Motor neuron (in vitro differentiated cells): ENCODE results near the gene TIMP2. TPM values are rescaled to one million over a fixed set of nuclear protein-coding genes. Genes with fewer than 3 reads are reported as not detected.
A peak's percentile ranks its signal among the peaks of the same experiment; 100 is the strongest.

Source experiments
- ATAC-seq, 8 experiments: fragments of 200-7000 bp; cut with Tn5 transposase; replicated peaks in 6 of 8; 2 replicates each; pipeline ENCODE4 v1.8.0; 2021; ENCODE audit warnings: mild to moderate bottlenecking in 8 of 8, moderate library complexity in 8 of 8
- H3K27ac ChIP-seq, 2 donors: fragments of 250-450 bp; sonication (Bioruptor Pico); 2 replicates each; pipeline ENCODE4 v1.9.0; 2021; ENCODE audit warnings: antibody characterized with exemption in 2 of 2, mild to moderate bottlenecking in 2 of 2, moderate library complexity in 1 of 2
- H3K4me1 ChIP-seq, 2 donors: fragments of 250-450 bp; sonication (Bioruptor Pico); replicated peaks in 1 of 2; 2 replicates each; pipeline ENCODE4 v1.6.1; 2021; ENCODE audit warnings: antibody characterized with exemption in 2 of 2, mild to moderate bottlenecking in 2 of 2, moderate library complexity in 1 of 2
- H3K4me3 ChIP-seq, 5 donors: fragments of 250-450 bp; sonication (Bioruptor Pico); 2 replicates each; pipeline ENCODE4 v1.9.0; 2021; ENCODE audit warnings: antibody characterized with exemption in 5 of 5, mild to moderate bottlenecking in 5 of 5, moderate library complexity in 4 of 5
- WGBS, 10 experiments: fragments of 450-650 bp; shearing (Covaris generic); methylation state at CpG; one replicate each; pipeline ENCODE4 v1.0.0; 2022; 5-methylcytosine and 5-hydroxymethylcytosine counted together
- in situ Hi-C, 9 experiments: fragments of 400-800 bp; cut with MboI; loops; one replicate each; pipeline ENCODE4 v1.15.0; 2021; ENCODE audit warnings: low sequenced_read_pairs in 9 of 9, low pct_unique_long_range_greater_than_20kb in 2 of 9; ENCODE audit not compliant: unreplicated experiment in 9 of 9
- total RNA-seq, 8 experiments: library from RNA; unstranded; fragments of 300-600 nt; gene quantifications; 2 replicates each; pipeline versions ENCODE4 v1.2.3 to v1.2.4, GENCODE V29; 2022

Gene TIMP2
- total RNA-seq, 8 experiments from 2014 or later: 18.8 to 246 (median 38.7) TPM

DNA sequence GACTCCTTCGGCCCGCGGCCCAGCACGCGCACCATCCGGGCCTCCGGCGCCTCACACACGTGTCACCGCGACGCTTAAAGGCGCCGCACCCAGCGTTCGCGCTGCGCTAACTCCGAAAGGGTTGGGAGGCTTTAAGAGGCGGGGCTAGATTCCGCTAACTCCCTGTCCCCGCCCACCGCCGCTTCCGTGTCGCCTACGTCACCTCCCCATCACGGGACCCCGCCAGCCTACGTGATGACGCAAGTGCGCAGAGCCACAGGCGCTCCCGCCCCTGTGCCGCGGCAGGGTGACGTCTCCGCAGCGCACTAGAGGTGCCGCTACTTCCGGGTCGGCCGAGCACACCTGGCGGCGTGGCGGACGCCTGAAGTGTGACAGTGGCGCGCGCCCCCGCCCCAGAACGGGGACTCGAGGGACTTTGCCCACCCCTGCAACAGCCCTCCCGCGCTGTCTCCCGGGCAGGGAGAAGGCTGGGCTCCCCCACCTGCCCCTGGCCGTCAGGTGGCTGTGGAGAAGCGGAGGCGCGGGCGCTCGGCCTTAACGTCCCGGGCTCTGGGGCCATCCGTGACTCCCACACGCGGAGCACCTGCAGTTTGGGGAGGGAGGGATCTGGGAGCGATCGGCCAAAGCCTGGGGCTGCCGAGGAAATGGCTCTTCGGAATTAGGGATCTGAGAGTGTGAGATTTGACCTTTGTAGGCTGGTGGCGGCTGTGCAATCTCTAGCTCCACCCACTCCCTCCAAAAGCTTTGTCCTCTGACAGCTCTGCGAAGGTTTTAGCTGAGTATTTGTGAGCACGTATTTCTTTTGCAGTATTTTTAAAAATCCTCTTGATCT is 84.2 kb downstream of the TIMP2 start, which contains the start of gene USP36:
Gene USP36, minus strand, starts transcription at position 35 of the 832 bp plus-strand sequence. CDS start 4,451 bp downstream, outside the sequence.
- Histone ChIP-seq H3K4me1 (peaks cover 5 to 17% of the 10 kb centered on the region in 2 donors), H3K4me3 (peak within 1 kb of the TSS; percentile 80 to 97 (median 81)), H3K27ac (peak within 1 kb of the TSS; percentile 97 to 98)
- in situ Hi-C loops: no loop called here
- WGBS, 10 experiments: 0 to 11% (median 0%) methylated on average over 1 to 6 of the region's 74 CpGs; no CpG with 5 or more reads in 2 of the 10 experiments
- peak; percentile 81 to 91 (median 88) for ATAC-seq

DNA sequence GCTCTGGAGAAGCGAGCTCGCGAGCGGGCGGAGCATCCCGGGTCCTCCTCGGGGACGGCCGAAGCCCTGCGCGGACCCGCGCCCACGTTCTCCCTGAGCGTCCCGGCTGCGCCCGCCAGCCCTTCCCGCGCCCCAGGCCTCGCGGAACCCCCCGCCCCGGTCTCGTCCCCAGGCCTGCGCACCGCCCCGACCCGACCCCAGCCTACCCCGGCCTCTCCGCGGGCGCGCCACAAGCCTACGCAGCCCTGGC is 84.7 kb downstream of the TIMP2 start:
- no CpG with 5 or more reads among the region's 35 CpGs for WGBS, 10 experiments
- in situ Hi-C loops: no loop called here
- peak in 1 of 8 experiments; percentile 39 for ATAC-seq
- Histone ChIP-seq H3K27ac (peak overlapping the region; percentile 90 to 97), H3K4me1 (peaks cover 5 to 17% of the 10 kb centered on the region in 2 donors), H3K4me3 (peak overlapping the region; percentile 80 to 97 (median 81))

DNA sequence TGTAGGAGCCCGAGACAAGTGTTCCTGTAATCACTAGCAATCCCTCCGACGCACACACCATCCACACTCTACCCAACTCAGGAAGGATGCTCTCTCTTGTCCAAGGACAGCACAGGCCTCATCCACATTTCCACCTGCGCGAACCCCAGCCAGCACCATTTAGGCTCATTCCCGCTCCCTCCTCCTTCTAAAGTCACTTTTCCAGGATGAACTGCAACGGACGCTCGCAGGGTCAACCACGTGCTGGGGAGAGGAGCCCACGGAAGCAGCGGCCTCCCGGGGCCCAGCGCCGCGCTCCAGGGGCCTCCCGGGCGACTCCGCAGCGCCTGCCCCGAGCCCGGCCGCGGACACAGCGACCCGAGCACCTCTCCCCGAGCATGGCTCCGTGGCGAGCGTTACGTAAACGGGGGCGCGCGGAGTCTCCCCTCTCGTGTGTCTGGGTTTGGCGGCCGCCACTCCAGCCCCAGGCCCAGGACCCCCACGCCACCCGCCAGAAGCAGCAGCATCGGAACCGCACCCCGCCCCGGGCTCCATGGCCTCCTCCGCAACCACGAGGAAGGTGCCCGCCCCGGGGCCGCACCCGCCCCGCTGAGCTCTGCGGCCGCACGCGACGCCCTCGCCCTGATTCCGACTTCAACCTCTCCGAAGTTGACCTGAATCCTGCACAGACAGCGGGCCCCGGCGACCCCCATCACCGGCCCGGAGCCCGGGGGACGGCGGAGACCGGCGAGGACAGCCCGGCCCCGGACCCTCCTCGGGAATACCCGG is 85.2 kb downstream of the TIMP2 start:
- Histone ChIP-seq H3K27ac (peak overlapping the region; percentile 90 to 97), H3K4me1 (peaks cover 5 to 17% of the 10 kb centered on the region in 2 donors), H3K4me3 (peak overlapping the region; percentile 80 to 97 (median 81))
- WGBS, 10 experiments: 0 to 2% (median 1%) methylated on average over 4 to 10 of the region's 73 CpGs; no CpG with 5 or more reads in 5 of the 10 experiments
- in situ Hi-C loops: no loop called here
- peak in 4 of 8 experiments; percentile 2 to 45 (median 36) for ATAC-seq

DNA sequence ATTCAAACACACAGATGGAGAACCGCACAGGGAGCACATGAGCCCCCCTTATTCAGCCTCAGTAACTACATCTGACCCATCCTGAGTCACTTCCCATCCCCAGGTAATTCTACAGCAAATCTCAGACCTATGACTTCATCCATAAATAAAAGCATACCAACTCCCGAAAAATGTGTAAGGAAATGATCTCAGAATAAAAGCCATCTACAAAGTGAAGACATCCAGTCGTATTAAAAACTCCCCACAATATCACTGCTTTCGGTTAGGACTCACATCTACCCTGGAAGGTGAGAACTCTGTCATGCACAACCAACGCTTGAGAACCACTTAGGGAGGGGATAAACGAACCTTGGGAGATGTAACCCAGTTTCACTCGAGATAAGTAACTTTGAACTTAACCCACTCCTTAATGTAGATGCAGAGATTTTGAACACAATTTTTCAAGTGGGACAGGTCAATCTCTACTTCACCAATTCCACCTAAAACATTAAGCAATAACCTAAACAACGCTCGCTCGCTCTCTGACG is 85.9 kb downstream of the TIMP2 start:
- in situ Hi-C loops: no loop called here
- ATAC-seq: no peak
- 0 to 30% (median 13%) methylated on average over 2 to 7 of the region's 11 CpGs; no CpG with 5 or more reads in 1 of the 10 experiments for WGBS, 10 experiments
- H3K4me1 ChIP-seq: peaks cover 5 to 17% of the 10 kb centered on the region in 2 donors
- no peak overlapping the region for H3K27ac ChIP-seq
- H3K4me3 ChIP-seq: peak overlapping the region; percentile 80 to 97 (median 81)

DNA sequence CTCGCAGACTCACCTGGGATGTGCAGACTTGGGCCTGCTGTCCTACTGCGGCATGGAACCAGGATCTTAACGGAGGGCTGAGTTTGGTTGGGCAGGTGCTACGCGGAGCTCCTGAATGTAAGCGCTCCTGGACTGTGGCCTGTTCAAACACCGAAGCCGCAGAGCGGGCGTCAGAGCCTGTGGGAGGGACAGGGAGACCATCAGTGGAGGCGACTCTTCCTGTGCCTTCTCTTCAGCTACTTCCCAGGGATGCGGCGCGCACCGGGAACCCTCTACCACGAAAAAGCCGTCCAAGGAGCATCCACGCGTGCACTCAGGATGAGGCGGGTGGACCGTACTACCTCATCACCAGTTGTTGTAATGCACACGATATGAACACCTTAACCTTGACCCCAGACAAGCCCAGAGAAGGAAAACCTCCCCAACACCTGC is 86.6 kb downstream of the TIMP2 start:
- Histone ChIP-seq H3K4me1 (peaks cover 5 to 17% of the 10 kb centered on the region in 2 donors), H3K27ac (no peak overlapping the region), H3K4me3 (peak overlapping the region in 2 of 5 donors; percentile 80 to 97)
- 64 to 100% (median 91%) methylated on average over 3 to 21 of the region's 22 CpGs; no CpG with 5 or more reads in 2 of the 10 experiments for WGBS, 10 experiments
- no peak for ATAC-seq
- in situ Hi-C loops: no loop called here

DNA sequence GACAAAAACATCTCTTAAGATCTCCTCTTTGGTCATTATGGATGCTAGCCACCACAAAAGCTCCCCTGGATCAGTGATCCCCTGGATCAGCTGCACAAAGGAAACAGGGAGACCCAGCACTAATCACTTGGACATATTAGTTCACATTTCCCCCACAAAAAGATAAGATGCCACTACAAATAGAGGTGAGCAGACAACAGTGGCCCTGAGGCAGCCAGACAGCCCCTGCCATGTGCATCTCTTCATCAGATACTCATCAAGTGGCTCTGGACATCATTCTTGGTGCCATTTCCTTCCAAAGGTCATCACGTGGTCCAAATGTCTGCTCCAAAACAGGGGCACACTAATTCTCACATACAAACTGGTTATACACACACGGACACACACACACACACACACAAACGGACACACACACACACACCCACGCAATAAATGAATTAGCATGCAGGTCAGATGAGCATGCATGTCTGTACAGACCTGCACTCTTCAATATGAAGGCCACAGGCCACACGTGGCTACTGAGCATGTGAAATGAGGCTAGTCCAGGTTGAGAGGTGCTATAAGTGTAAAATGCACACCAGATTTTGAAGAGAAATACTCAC is 88.7 kb downstream of the TIMP2 start:
- Histone ChIP-seq H3K27ac (no peak overlapping the region), H3K4me1 (peaks cover 1 to 13% of the 10 kb centered on the region in 2 donors), H3K4me3 (no peak overlapping the region)
- ATAC-seq: no peak
- in situ Hi-C loops: no loop called here
- 33 to 100% (median 86%) methylated on average over 1 to 3 of the region's 5 CpGs; no CpG with 5 or more reads in 3 of the 10 experiments for WGBS, 10 experiments

DNA sequence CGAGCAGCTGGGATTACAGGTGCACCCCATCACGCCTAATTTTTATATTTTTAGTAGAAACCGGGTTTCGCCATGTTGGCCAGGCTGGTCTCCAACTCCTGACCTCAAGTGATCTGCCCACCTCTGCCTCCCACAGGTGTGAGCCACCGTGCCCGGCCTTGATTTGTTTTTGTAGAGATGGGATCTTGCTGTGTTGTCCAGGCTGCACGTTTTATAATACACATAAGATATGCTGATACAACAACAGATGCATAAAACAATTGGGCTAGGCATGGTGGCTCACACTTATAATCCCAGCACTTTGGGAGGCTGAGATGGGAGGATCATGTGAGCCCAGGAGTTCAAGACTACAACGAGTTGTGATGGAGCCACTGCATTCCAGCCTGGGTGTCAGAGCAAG is 90.6 kb downstream of the TIMP2 start:
- no peak overlapping the region for H3K4me3 ChIP-seq
- peaks cover 0 to 11% of the 10 kb centered on the region in 2 donors for H3K4me1 ChIP-seq
- in situ Hi-C loops: no loop called here
- ATAC-seq: no peak
- H3K27ac ChIP-seq: no peak overlapping the region
- WGBS, 10 experiments: 84 to 100% (median 96%) methylated on average over 1 to 7 of the region's 8 CpGs; no CpG with 5 or more reads in 3 of the 10 experiments

DNA sequence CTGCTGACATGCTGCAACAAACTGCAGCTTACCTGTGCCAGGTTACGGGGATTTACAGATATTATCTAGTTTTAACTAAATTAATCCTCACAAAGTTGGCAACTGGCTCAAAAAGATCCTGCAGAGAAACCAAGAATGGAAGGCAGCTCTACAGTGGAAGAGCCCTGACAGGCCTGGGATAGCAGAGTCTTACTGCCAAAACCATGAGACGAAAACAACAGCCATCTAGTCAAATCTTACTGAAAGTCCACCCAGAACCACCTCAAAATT is 92.7 kb downstream of the TIMP2 start:
- in situ Hi-C loops: no loop called here
- no peak for ATAC-seq
- 90 to 100% (median 100%) methylated on average over 1 to 2 of the region's 2 CpGs; no CpG with 5 or more reads in 4 of the 10 experiments for WGBS, 10 experiments

DNA sequence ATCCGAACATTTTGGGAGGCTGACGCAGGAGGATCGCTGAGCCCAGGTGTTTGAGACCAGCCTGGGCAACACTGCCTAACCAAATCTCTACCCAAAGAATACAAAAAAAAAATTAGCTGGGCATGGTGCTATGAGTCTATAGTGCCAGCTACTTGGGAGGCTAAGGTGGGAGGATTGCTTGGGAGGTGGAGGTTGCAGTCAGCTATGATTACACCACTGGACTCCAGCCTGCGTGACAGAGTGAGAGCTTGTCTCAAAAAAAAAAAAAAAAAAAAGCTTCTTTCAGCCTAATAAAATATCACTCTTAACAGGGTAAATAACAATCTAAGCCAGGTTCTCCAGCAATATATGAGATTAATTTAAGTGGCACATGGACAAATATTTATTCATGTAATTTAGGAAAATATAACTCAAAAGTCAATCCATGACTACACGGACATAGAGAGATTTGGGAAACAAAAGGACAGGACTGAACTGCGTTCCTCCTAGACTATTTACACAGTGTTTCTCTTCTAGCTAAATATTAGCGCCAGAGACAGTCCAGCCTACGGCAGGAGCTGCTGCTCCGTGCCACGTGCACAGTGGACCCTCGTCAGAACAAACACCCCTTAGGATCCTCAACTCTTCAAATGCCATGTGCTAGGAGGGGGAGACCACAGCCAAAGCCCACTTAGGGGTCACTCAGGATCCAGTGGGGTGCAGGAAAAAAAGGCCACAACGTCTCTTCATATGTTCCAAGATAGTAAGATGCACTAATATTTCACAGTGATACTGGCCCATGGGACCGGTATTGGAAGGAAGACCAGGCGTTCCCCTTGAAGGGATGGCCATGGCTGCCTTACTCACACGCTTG is 93.3 kb downstream of the TIMP2 start:
- in situ Hi-C loops: no loop called here
- WGBS, 10 experiments: 72 to 100% (median 93%) methylated on average over 1 to 13 of the region's 15 CpGs; no CpG with 5 or more reads in 1 of the 10 experiments
- no peaks in the 10 kb centered on the region for H3K4me1 ChIP-seq
- no peak overlapping the region for H3K27ac ChIP-seq
- peak in 2 of 8 experiments; percentile 22 to 50 for ATAC-seq
- no peak overlapping the region for H3K4me3 ChIP-seq

More for the DNA sequence above, 92.7 kb downstream of the TIMP2 start:
- H3K4me3 ChIP-seq: no peak overlapping the region
- H3K27ac ChIP-seq: no peak overlapping the region
- no peaks in the 10 kb centered on the region for H3K4me1 ChIP-seq

DNA sequence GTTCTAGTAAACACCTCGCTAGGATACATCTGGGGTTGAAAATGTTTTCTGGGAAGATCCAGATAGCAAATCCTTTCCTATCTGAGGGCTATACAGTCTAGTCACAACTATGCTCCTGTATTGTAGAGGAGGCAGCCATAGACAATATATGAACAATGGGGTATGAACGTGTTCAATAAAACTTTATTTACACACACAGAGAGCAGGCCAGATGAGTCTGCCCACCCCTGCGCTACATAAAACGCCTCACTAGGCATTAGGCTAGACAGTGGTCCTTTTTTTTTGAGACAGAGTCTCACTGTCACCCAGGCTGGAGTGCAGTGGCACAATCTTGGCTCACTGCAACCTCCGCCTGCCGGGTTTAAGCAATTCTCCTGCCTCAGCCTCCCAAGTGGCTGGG is 95.7 kb downstream of the TIMP2 start:
- peak in 1 of 8 experiments; percentile 12 for ATAC-seq
- H3K27ac ChIP-seq: no peak overlapping the region
- in situ Hi-C loops: no loop called here
- H3K4me1 ChIP-seq: no peaks in the 10 kb centered on the region
- 83 to 100% (median 97%) methylated on average over 1 to 5 of the region's 6 CpGs; no CpG with 5 or more reads in 4 of the 10 experiments for WGBS, 10 experiments
- no peak overlapping the region for H3K4me3 ChIP-seq

DNA sequence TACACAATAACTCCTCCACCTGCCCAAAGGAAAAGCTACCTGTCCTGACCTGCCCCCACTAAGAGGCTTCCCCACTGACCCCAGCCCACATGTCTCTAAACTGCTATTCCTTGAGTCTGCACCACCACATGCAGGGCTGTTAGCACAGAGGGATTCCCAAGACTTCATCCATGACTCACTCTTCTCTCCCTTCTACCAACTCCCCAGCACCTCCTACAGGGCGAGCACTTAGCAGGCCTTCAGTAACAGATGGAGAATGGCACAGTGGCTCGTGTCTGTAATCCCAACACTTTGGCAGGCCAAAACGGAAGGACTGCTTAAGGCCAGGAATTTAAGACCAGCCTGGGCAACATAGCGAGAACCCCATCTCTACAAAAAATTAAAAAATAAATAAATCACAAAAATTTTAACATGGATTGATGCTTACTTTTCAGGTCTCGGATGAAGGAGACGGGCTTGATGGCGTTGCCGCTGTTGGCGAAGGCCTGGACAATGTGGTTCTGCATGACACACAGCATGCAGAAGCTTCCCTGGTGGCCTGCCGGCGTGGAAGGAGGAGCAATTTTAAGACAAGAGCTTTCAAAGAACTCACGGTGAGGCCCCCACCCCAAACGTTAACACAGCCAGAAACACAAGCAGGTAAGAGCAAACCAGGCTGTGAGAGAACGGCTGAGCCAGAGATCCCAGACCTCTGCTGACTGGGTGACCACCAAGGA is 96.6 kb downstream of the TIMP2 start:
- WGBS, 10 experiments: 59 to 100% (median 91%) methylated on average over 1 to 9 of the region's 14 CpGs
- in situ Hi-C loops: no loop called here

More for the DNA sequence above, 96.6 kb downstream of the TIMP2 start:
- Histone ChIP-seq H3K4me1 (no peaks in the 10 kb centered on the region), H3K4me3 (no peak overlapping the region), H3K27ac (no peak overlapping the region)
- peak in 7 of 8 experiments; percentile 44 to 94 (median 55) for ATAC-seq
